ENCODE measurements around the gene PRKCB.
"Not testable (repeated sequence)": the region's sequence is repeated elsewhere in the genome, so short reads cannot be mapped to it uniquely, and the experiment has no call there.

The PRKCB gene

GRCh38 chr16:23905027-23905426, 69.2 kb downstream of the PRKCB start:
- no peak for DNase-seq

DNA sequence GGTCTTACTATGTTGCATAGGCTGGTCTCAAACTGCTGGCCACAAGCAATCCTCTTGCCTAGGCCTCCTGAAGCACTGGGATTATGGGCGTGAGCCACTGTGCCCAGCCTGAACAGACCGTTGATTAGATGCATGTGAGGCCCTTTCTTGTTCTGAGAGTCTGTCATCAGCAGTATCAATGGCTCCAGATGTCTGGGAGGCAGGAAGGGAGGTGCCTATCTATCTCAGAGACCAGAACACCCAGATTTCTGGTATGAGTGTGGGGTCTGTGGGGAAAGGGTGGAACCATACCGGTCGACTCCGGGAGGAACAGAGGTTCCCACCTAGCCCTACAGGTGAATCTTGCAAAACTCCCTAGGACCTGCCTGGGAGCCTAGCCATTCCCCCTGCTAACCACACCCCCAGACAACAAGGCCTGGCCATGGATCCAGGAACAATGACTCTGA, 71.7 kb downstream of the PRKCB start:
- DNase-seq, result no peak

- no peak for DNase-seq
These were observed 72.1 kb downstream of the PRKCB start for GRCh38 chr16:23907903-23908302.

GRCh38 chr16:23908790-23909189, 73.0 kb downstream of the PRKCB start:
- no peak for DNase-seq

GRCh38 chr16:23909792-23910418, 74.1 kb downstream of the PRKCB start:
- DNase-seq, result no peak

- no peak for DNase-seq
These were observed 79.3 kb downstream of the PRKCB start for GRCh38 chr16:23914946-23915530.

DNA sequence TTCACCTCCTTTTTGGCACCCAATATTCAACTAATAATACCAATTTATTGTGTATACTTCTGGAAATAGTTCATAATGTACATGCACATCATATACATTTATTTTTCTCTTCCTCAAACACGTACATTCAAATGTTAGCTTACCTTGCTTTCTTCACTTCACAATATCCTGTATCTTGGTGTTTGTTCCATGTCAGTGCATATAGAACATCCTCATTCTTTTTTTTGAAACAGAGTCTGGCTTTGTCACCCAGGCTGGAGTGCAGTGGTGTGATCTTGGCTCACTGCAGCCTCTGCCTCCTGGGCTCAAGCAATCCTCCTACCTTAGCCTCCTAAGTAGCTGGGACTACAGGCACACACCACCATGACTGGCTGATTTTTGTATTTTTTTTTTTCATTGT, 80.8 kb downstream of the PRKCB start:
- DNase-seq, result not testable (repeated sequence)

DNA sequence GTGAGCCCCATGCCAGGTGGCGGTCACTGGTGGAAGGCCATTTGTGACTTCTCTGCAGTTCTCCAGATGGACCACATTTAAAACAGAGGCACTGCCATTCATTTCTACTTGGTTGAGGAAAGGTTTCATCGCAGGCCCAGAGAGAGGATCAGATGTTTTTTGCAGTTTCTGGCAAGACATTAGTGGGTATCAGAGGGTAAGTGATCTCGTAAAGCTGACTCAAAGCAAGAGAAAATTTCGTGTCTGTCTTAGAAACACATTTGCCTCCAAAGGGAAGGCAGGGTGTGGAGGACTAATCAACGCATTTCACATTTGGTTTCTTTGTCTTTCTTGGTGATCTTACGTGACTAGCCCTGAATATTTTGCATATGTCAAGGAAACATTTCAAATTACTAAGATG, 81.8 kb downstream of the PRKCB start:
- DNase-seq, result no peak

DNA sequence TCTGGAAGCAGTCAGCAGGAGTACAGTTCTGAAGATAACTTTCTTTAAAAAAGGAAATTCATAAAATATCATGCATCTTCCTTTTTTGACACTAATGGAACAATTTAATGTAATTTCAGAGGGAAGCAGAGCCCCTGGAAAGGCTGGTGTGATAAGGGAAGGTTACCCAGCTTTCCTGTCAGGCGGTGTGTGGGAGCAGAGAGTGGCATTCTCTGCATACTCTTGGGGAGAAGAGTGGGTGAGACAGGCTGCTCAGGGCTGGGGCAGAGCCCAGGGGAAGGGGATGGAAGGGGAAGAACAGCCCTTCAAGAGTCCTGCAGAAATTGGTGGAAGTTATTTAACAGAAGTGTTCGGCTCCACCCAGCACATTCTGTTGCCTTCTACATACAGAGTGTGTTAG, 84.7 kb downstream of the PRKCB start:
- no peak for DNase-seq

GRCh38 chr16:23920899-23921298, 85.1 kb downstream of the PRKCB start:
- no peak for DNase-seq

DNA sequence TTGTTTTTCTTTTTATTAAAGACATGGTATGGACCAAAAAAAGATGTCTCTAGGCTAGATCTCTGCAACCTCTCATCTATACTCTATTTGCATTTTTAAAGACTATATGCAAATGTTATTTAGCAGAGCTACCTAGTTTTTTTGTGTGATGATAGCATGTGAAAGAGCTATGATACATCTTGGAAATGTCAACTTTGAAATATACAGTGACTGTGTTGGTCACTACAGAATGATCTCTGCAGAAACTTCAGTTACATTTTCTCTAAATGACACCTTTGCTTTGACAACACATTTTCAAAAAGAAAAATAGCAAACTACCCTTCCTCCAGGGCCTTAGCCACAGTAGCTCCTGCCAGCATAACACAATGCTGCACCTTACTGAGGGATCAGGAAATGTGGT, 86.6 kb downstream of the PRKCB start:
- no peak for DNase-seq

- no peak for DNase-seq
These were observed 88.3 kb downstream of the PRKCB start for GRCh38 chr16:23924128-23924527.

- DNase-seq, result no peak
These were observed 92.0 kb downstream of the PRKCB start for GRCh38 chr16:23927796-23928195.

DNA sequence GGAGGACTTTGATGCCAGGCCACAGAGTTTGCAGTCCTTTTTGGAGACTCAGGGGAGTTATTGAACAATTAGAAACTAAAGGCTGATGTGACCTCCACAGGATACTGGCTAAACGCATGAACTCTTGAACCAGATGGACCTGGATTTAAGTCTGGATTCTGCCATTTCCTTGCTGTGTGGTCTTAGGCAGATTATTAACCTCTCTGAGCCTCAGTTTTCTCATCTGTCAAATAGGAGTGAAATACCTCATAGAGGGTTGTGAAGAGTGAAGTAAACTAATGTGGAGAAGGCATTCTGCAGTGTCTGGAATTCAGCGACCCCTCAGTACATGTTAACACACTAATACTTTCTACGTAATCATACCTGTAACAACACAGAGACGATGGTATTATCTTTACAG, 93.5 kb downstream of the PRKCB start:
- DNase-seq, result no peak

DNA sequence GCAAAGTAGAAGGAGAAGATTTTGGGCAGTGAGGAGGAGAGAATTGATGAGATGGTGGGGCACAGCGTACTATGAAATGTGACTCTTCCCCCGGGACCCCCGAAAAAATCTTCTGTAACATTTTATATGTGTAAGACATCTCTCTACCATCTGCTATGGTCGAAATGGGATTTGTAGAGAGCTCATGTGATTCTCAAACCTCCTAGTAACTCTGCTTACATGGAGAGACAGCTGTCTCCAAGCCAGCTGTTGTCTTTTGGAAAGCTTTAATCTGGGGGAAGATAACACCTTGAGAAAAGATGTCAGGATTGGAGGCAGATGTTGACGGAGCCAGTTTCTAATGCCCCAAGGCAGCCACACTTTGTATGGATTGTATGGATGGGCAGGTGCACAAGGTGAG, 94.1 kb downstream of the PRKCB start:
- no peak for DNase-seq

DNA sequence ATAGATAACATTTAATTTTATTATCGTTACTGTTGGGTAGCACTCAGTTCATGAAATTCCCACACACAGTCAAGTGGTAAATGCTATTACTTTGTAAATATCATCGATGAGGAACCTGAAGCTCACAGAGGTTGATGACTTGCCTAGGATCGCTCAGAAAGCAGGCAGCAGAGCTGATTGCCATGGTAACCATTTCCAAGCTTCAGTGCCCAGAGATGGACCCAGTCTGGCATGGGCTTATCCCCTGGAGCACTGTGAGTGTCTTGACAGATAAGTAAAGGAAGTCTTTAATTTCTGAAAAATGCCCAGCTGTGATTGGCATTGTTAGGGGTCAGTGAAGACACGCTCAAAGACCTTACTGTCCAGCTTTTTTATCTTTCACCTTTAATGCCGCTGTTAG, 95.0 kb downstream of the PRKCB start:
- DNase-seq, result no peak

DNA sequence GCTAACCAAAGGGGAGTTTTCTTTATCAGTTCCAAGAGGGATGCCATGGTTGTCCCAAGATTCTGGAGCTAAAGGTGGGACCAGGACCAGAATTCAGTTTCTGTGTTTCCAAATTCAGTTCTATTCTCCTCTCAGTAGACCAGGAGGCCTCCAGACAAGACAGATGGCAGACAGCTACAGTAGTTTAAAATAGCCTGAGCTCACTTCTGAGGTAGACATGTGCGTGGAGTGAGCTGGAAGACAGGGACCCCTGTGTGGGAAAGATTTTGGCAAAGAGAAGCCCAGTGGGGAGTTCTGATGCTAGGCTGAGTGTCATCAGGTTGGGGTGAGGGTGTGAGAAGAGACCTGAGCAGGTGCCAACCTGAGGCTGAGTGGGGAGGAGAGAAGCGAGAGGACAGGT, 95.4 kb downstream of the PRKCB start:
- no peak for DNase-seq

DNA sequence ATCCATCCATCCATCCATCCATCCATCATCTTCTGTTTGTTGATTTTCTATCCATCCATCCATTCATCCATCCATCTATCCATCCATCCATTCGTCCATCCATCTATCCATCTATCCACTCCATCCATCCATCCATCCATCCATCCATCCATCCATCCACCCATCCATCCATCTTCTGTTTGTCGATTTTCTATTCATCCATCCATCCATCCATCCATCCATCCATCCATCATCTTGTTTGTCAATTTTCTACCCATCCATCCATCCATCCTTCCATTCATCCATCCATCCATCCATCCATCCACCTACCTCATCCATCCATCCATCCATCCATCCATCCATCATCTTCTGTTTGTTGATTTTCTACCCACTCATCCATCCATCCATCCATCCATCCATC, 97.9 kb downstream of the PRKCB start:
- DNase-seq, result not testable (repeated sequence)

- DNase-seq, result no peak
These were observed 98.9 kb downstream of the PRKCB start for GRCh38 chr16:23934610-23935236.

- no peak for DNase-seq
These were observed 104.3 kb downstream of the PRKCB start for GRCh38 chr16:23940111-23940510.

DNA sequence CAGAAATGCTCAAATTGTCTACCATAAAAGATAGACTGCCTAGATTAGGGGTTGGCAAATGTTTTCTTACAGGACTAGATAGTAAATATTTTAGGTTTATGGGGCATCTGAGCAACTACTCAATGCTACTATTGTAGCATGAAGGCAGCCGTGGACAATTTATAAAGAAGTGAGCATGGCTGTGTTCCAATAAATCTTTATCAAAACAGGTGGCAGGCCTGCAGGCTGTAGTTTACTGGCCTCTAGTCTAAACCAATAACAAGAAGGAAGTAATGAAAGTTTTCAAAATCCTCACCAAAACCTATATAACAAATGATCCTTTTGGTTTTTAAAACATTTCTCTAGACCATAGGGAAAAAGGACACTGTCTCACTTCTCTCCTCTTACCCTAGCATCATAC, 105.2 kb downstream of the PRKCB start:
- no peak for DNase-seq

GRCh38 chr16:23941963-23942564, 106.3 kb downstream of the PRKCB start:
- no peak for DNase-seq

DNA sequence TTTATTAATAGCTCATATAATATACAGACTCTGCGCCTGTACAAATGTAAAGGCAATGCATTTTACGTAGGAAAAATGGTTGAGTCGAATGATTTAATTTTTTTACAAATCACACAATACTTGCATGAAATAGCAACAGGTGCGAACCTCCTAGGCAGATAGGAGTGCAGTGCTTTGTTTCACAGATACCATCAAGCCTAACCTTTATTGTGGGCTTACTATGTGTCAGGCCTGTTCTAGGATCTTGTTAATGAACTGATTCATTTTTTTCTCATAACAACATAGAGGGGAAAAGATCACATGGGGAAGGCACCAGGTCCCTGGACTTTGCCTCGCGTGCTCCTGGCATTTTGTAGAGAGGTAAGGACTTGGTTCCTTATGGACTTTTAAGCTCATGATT, 107.8 kb downstream of the PRKCB start:
- DNase-seq, result no peak

- DNase-seq, result no peak
These were observed 108.6 kb downstream of the PRKCB start for GRCh38 chr16:23944381-23944780.
